Fibroblast of villous mesenchyme (primary cell): ENCODE results near the gene FAM83G. TPM values are rescaled to one million over a fixed set of nuclear protein-coding genes. Genes with fewer than 3 reads are reported as not detected.
"Not testable (repeated sequence)": the region's sequence is repeated elsewhere in the genome, so short reads cannot be mapped to it uniquely, and the experiment has no call there.

Source experiments
- DNase-seq: peaks from one replicate; pipeline ENCODE4 v3.0.0-alpha.2; 2010; ENCODE audit warnings: low read depth
- H3K4me3 ChIP-seq: 2 replicates; pipeline ENCODE4 v1.5.1; 2011; ENCODE audit warnings: low read depth, mild to moderate bottlenecking, low read length
- total RNA-seq: library from RNA; depleted of rRNA; stranded (reverse); fragments of >200 nt; gene quantifications from 2 replicates; pipeline ENCODE4 v1.2.3, GENCODE V29; 2012
- TF ChIP-seq, protein P1 (sequence below): IDR thresholded peaks from 2 replicates; pipeline ENCODE4 v1.5.1; 2012; ENCODE audit warnings: low read depth, mild to moderate bottlenecking, low read length; ENCODE audit not compliant: insufficient read depth

Gene FAM83G
- total RNA-seq, 1 donor, result 12.1 TPM

- TF ChIP-seq, protein P1, sequence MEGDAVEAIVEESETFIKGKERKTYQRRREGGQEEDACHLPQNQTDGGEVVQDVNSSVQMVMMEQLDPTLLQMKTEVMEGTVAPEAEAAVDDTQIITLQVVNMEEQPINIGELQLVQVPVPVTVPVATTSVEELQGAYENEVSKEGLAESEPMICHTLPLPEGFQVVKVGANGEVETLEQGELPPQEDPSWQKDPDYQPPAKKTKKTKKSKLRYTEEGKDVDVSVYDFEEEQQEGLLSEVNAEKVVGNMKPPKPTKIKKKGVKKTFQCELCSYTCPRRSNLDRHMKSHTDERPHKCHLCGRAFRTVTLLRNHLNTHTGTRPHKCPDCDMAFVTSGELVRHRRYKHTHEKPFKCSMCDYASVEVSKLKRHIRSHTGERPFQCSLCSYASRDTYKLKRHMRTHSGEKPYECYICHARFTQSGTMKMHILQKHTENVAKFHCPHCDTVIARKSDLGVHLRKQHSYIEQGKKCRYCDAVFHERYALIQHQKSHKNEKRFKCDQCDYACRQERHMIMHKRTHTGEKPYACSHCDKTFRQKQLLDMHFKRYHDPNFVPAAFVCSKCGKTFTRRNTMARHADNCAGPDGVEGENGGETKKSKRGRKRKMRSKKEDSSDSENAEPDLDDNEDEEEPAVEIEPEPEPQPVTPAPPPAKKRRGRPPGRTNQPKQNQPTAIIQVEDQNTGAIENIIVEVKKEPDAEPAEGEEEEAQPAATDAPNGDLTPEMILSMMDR, result peak; percentile 29
- not testable (repeated sequence) for DNase-seq, H3K4me3 ChIP-seq
Measured at GRCh38 chr17:19031729-19032128, 27.2 kb upstream of the FAM83G start.

DNA sequence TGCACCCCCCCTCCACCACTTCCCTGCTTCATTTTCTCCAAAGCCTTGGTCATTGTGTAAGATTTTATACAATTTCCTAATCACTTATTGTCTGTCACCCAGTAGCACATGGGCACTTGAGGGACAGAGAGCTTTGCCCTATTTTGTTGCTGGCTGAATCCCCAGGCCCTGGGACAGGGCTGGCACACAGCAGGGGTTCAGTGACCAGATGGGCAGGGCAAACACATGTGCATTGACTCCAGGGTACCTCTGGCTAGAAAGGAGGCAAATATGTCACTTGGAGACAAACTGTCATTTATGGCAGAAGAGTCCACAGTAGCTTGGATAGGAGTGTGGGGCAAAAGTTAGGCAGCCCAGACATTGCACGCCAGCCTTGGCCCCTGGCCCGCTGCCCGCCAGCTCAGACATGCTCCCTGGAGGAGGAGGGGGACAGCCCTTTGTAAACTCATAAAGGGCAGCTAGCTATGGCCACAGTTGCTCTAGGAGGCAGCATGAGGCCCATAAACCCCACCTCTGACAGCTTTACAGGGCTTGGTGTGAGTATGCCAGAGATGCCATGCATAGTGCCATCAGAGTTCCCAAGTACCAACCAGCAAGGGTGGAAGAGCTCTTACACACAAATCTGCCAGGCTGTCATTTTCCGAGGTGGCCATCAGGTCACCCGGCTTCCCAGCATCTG, 26.3 kb upstream of the FAM83G start:
- DNase-seq, H3K4me3 ChIP-seq: not testable (repeated sequence)

DNA sequence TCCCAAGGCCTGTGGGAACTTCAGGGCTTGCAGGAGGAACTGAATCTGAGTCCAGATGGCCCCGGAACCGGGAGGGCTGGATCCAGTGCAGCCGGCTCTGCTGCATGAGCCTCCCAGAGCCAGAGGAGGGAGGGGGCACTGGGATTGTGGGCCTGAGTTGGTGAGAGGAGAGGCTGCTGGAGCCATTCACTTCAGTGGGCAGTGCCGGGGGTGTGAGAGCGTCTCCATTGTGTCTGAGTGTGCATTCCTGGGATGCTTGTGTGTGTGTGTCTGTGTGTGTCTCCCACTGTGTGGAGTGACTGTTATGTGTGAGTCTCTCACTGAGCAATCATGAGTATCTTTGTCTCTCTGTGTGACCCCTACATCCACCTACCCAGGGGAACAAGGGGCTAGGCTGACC, 25.2 kb upstream of the FAM83G start:
- not testable (repeated sequence) for DNase-seq

GRCh38 chr17:19028671-19029070, 24.1 kb upstream of the FAM83G start:
- not testable (repeated sequence) for H3K4me3 ChIP-seq, DNase-seq

More for the DNA sequence above, 25.2 kb upstream of the FAM83G start:
- H3K4me3 ChIP-seq, result not testable (repeated sequence)

DNA sequence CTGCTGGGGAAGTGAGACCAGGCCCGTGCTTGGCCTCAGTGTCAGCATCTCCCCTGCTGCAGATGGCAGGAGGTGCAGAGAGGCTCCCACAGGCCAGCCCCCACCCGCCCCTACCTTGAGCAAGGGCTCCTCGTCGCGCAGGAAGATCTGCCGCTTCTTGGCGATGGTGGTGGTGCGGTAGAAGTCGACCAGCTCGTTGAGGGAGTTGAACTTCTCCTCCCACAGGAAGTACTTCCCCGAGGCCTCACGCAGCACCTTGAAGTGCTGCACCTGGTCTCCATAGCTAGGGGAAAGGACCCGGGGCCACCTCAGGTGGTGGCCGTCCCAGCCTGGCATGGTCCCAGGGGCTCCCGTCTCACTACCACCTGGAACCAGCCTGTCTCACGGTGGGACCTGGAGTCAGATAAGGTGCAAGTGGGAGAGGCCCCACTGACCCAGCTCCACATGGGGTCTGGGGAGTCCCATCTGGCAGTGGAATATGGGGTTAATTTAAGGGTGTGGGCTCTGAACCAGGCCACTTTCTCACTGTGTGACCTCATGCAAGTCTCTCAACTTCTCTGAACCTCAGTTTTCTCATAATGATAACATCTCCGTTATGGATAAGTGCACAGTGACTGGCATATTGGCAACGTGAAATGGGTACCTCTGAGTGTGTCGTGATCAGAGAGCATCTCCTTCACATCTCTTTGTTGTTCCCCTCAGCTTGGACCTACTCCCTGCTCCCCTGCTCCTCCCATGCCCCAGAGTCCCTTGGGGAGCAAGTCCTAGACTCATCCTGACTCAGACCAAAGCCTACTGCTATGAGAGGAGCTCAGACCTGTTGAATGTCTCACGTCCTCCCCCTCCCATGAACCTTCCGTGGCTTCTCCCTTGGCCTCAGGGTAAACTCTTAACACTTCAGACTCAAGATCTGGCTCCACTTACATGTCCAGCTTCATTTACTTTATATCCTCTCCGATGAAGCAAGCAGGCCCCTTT, 19.8 kb upstream of the FAM83G start:
- TF ChIP-seq, protein P1, result no peak
- no peak for DNase-seq
- no peak overlapping the region for H3K4me3 ChIP-seq

- TF ChIP-seq, protein P1, result no peak
- H3K4me3 ChIP-seq, result no peak overlapping the region
- no peak for DNase-seq
Measured at GRCh38 chr17:19023209-19023999, 18.8 kb upstream of the FAM83G start.

- no peak for DNase-seq
- TF ChIP-seq, protein P1, result no peak
- H3K4me3 ChIP-seq, result no peak overlapping the region
Measured at GRCh38 chr17:19022747-19023146, 18.2 kb upstream of the FAM83G start.

DNA sequence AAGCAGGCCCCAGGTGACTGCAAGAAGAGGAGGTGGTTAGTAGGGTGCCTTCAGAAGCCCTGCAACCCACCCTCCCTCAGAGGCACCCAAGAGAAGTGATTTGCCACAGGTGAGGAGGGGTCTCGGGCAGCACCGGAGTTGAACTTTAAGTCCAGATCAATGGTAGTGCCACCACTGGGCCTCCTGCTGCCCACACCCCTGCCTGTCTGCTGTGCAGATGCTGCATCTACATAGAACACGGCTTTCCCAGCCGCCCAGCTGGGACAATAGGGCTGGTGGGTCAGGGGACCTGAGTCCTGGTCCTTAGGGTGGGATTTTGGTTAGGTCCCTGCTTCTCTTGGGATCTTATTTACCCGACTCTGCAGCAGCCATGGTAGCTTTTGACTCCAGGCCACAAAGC, 17.6 kb upstream of the FAM83G start:
- TF ChIP-seq, protein P1, result no peak
- no peak for DNase-seq
- no peak overlapping the region for H3K4me3 ChIP-seq
